ENCODE results near the gene STRIT1.

Gene STRIT1

DNA sequence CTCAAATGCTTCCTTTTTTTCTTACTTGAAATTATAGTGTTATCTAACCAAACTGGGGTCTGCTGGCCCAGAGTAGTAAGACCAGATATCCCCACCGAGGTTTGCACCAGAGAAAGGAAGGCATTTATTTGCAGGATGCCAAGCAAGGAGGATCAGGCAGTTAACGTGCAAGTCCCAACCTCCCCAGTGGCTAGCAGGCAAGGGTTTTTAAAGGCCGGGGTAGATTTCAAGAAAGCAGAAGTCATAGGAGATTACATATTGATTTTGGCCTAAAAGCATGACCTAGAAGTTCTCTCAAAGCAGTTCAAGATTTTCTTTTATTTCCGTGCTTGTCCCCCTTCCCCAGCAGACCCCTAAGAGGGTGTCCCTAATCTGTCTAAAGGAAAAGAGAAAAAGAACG is 32.8 kb upstream of the STRIT1 start:
- TF ChIP-seq, protein P1, sequence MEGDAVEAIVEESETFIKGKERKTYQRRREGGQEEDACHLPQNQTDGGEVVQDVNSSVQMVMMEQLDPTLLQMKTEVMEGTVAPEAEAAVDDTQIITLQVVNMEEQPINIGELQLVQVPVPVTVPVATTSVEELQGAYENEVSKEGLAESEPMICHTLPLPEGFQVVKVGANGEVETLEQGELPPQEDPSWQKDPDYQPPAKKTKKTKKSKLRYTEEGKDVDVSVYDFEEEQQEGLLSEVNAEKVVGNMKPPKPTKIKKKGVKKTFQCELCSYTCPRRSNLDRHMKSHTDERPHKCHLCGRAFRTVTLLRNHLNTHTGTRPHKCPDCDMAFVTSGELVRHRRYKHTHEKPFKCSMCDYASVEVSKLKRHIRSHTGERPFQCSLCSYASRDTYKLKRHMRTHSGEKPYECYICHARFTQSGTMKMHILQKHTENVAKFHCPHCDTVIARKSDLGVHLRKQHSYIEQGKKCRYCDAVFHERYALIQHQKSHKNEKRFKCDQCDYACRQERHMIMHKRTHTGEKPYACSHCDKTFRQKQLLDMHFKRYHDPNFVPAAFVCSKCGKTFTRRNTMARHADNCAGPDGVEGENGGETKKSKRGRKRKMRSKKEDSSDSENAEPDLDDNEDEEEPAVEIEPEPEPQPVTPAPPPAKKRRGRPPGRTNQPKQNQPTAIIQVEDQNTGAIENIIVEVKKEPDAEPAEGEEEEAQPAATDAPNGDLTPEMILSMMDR (conservative IDR thresholded peaks at IDR 0.05; ENCODE audit: control insufficient read depth, insufficient read depth, low read depth, low read length), result no peak
- no peak for DNase-seq (ENCODE audit: low read depth)
- no peak overlapping the region for H3K4me3 ChIP-seq (ENCODE audit: control insufficient read depth, low read depth, low read length)

DNA sequence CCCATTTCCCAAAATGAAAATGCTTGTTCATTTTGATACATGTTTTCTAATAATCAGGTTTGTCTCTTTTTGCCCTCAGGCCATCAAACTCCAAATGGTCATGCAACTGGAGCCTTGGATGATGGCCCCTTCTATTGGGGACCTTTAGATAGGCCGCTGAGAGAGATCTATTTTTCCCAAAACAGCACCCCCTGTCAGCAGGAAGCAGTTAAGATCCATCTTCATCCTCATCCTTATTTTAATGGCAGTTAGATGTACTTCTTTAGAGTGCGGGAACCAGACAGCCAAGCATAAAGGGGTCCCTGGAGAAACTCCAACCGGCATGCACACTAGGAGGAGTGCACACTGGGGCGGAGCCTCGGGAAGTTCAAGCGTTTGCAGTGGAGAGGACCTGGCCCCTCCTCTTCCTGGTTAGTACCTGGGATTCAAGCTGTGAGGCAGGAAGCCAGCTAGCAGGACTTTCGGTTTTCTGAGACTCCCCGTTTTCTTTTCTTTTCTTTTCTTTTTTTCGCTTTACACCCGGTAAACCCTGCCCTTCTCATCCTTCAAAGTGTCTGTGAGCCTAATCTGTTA is 31.9 kb upstream of the STRIT1 start:
- no peak overlapping the region for H3K4me3 ChIP-seq (ENCODE audit: control insufficient read depth, low read depth, low read length)
- TF ChIP-seq, protein P1 (conservative IDR thresholded peaks at IDR 0.05; ENCODE audit: control insufficient read depth, insufficient read depth, low read depth, low read length), result peak; percentile 25
- no peak for DNase-seq (ENCODE audit: low read depth)

DNA sequence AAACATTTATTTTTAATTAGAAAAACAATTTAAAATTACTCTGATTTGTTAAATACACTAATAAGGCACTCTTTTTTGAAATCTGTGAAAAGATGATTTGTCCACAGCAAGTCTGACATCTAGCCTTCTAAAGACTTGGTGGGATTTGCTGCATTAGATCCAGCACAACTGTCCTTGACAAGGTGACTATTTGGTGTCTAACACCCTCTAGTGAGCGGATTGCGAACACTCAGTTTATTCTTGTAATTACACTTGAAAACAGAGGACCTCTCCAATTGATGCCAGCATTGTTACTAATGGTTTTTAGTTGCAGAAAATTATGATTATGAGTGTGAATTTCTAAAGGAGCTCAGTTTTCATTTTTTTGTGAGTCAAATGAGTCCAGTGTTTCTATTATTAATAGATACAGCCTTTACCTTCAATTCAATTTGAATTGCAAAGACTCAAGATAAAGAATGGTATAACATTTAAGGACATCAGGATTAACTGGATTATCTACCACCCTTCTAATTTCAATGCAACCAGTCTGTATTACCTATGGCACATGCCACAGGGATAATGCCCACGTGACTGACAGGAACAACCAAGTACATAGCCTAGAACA is 29.7 kb upstream of the STRIT1 start:
- no peak overlapping the region for H3K4me3 ChIP-seq (ENCODE audit: control insufficient read depth, low read depth, low read length)
- TF ChIP-seq, protein P1 (conservative IDR thresholded peaks at IDR 0.05; ENCODE audit: control insufficient read depth, insufficient read depth, low read depth, low read length), result peak; percentile 87
- DNase-seq (ENCODE audit: low read depth), result peak; percentile 93

DNA sequence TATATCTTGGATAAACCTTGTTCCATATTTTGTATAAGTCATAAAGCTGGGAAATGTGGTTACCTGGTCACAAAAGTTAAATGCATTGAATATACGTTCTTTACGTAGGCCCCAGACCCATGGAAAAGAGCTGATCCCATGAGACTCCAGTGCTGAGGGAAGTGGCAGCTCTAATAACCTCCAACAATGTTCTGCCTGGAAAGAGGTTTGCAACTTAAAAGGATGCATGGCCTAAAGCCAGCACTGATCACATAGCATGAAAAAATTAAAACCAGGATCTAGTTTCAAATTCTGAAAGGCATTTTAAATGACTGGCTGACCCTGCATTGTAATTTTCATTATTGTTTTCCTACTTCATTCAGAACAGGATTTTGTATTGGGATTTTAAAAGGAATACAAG is 27.9 kb upstream of the STRIT1 start:
- DNase-seq (ENCODE audit: low read depth), result peak; percentile 59
- TF ChIP-seq, protein P1 (conservative IDR thresholded peaks at IDR 0.05; ENCODE audit: control insufficient read depth, insufficient read depth, low read depth, low read length), result no peak
- H3K4me3 ChIP-seq (ENCODE audit: control insufficient read depth, low read depth, low read length), result no peak overlapping the region

DNA sequence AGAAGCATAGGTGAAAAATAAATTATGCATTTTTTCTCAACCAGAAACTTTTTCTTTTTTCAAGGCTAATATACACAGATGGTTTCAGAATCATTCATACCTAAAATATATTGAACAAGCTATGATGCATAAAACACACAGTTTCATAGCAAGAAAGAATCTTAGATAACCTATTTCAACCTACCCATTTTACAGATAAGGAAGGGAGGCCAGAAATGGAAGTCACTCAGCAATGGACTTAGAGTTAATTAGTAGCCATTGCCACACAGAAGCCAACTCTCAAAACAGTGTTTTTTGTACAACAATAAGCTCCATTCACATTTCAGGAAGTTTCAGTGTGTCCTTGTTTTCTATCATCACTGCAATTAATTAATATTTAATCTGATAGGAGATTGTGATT is 27.5 kb upstream of the STRIT1 start:
- no peak overlapping the region for H3K4me3 ChIP-seq (ENCODE audit: control insufficient read depth, low read depth, low read length)
- DNase-seq (ENCODE audit: low read depth), result no peak
- TF ChIP-seq, protein P1 (conservative IDR thresholded peaks at IDR 0.05; ENCODE audit: control insufficient read depth, insufficient read depth, low read depth, low read length), result no peak

DNA sequence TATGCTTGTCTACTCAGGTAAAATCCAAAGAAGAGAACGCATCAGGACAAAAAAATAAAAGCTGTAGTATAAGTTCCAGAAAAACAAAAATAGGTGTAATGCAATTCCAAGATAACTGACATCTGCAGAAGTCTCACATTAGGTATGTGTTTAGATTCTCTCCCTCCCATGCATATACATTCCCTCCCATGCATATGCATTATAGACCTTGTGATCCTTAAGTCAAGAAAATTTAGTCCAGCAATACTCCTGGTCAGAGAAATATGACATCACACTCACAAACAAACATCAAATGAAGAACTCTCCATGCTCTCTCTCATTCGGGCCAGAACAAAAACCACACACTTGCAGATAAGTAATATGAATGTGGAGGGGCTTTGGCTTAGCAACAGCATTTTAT is 25.3 kb upstream of the STRIT1 start:
- no peak for DNase-seq (ENCODE audit: low read depth)
- TF ChIP-seq, protein P1 (conservative IDR thresholded peaks at IDR 0.05; ENCODE audit: control insufficient read depth, insufficient read depth, low read depth, low read length), result no peak
- H3K4me3 ChIP-seq (ENCODE audit: control insufficient read depth, low read depth, low read length), result no peak overlapping the region

Data from fibroblast of mammary gland (primary cell).